Ascending aorta (tissue), 2 donors: ENCODE results near the gene PRMT2. TPM values are rescaled to one million over a fixed set of nuclear protein-coding genes. Genes with fewer than 3 reads are reported as not detected.

Experiments
- DNase-seq, 2 donors: peaks; one replicate each; pipeline ENCODE4 v3.0.0-alpha.2; 2019; ENCODE audit warnings: low spot score in 2 of 2
- H3K27ac ChIP-seq, 2 donors: fragments of 200-600 bp; sonication (generic); one replicate each; pipeline ENCODE4 v1.5.1; 2016 to 2017; ENCODE audit warnings: mild to moderate bottlenecking in 1 of 2
- H3K27me3 ChIP-seq: fragments of 200-600 bp; sonication (generic); one replicate; pipeline ENCODE4 v1.5.1; 2017
- H3K36me3 ChIP-seq, 2 donors: fragments of 200-600 bp; sonication (generic); one replicate each; pipeline ENCODE4 v1.5.1; 2016
- H3K4me1 ChIP-seq, 2 donors: fragments of 200-600 bp; sonication (generic); one replicate each; pipeline ENCODE4 v1.5.1; 2016 to 2017; ENCODE audit warnings: mild to moderate bottlenecking in 1 of 2
- H3K4me3 ChIP-seq, 2 donors: fragments of 200-600 bp; sonication (generic); one replicate each; pipeline ENCODE4 v1.5.1; 2016 to 2017; ENCODE audit warnings: mild to moderate bottlenecking in 1 of 2
- H3K9me3 ChIP-seq, 2 donors: fragments of 200-600 bp; sonication (generic); one replicate each; pipeline ENCODE4 v1.5.1; 2016
- intact Hi-C: fragments of 100-400 bp; cut with DNase I; formaldehyde crosslinking; loops from one replicate; pipeline ENCODE4 v1.15.1; 2023
- total RNA-seq: library from RNA; depleted of rRNA; stranded (reverse); fragments of >200 nt; gene quantifications from one replicate; pipeline ENCODE4 v1.1.0, GENCODE V29; 2016
- TF ChIP-seq, protein P1 (sequence below), 3 experiments: fragments of 200-600 bp in 2 of 3; fragments of 450-650 bp in 1 of 3; sonication (generic) in 2 of 3; IDR thresholded peaks; one replicate each; pipeline ENCODE4 v1.5.1; 2016 to 2019; ENCODE audit warnings: antibody characterized with exemption in 3 of 3, mild to moderate bottlenecking in 1 of 3, moderate library complexity in 1 of 3

PRMT2 gene
- total RNA-seq, 1 donor from 2014 or later = 23.3 TPM

GRCh38 chr21:46610018-46610701, 25.3 kb upstream of the PRMT2 start:
- TF ChIP-seq, protein P1, sequence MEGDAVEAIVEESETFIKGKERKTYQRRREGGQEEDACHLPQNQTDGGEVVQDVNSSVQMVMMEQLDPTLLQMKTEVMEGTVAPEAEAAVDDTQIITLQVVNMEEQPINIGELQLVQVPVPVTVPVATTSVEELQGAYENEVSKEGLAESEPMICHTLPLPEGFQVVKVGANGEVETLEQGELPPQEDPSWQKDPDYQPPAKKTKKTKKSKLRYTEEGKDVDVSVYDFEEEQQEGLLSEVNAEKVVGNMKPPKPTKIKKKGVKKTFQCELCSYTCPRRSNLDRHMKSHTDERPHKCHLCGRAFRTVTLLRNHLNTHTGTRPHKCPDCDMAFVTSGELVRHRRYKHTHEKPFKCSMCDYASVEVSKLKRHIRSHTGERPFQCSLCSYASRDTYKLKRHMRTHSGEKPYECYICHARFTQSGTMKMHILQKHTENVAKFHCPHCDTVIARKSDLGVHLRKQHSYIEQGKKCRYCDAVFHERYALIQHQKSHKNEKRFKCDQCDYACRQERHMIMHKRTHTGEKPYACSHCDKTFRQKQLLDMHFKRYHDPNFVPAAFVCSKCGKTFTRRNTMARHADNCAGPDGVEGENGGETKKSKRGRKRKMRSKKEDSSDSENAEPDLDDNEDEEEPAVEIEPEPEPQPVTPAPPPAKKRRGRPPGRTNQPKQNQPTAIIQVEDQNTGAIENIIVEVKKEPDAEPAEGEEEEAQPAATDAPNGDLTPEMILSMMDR (IDR thresholded peaks at IDR 0.05) = no peak
- intact Hi-C loops = no loop called here
- Histone ChIP-seq H3K27me3 (no peaks in the 10 kb centered on the region), H3K4me1 (no peaks in the 10 kb centered on the region), H3K9me3 (peaks cover 0 to 4% of the 10 kb centered on the region in 2 donors), H3K36me3 (no peaks in the 10 kb centered on the region), H3K4me3 (no peak overlapping the region), H3K27ac (no peak overlapping the region)
- no peak for DNase-seq

DNA sequence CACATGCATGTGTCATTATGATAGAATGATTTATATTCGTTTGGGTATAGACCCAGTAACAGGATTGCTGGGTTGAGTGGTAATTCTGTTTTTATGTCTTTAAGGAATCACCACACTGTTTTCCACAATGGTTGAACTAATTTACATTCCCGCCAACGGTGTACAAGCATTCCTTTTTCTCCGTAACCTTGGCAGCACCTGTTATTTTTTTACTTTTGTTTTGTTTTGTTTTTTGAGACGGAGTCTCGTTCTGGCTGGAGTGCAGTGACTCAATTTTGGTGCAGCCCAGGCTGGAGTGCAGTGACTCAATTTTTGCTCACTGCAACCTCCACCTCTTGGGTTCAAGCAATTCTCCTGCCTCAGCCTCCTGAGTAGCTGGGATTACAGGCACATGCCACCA, 22.1 kb upstream of the PRMT2 start:
- TF ChIP-seq, protein P1 (IDR thresholded peaks at IDR 0.05) = no peak
- no peaks in the 10 kb centered on the region for H3K27me3 ChIP-seq
- H3K4me3 ChIP-seq = no peak overlapping the region
- no peak for DNase-seq
- H3K9me3 ChIP-seq = peaks cover 0 to 4% of the 10 kb centered on the region in 2 donors
- intact Hi-C loops = no loop called here
- H3K36me3 ChIP-seq = no peaks in the 10 kb centered on the region
- no peak overlapping the region for H3K27ac ChIP-seq
- no peaks in the 10 kb centered on the region for H3K4me1 ChIP-seq

DNA sequence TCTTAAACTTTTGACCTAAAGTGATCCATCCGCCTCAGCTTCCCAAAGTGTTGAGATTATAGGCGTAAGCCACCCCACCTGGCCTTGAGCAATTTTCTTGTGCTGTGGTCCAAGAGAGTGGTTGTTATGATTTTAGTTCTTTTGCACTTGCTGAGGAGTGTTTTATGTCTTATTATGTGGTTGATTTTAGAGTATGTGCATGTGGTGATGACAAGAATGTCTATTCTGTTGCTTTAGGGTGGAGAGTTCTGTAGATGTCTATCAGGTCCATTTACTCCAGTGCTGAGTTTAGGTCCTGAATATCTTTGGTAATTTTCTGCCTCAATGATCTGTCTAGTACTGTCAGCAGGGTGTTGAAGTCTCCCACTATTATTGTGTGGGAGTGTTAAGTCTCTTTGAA, 19.4 kb upstream of the PRMT2 start:
- Histone ChIP-seq H3K4me1 (no peaks in the 10 kb centered on the region), H3K27ac (no peak overlapping the region), H3K36me3 (no peaks in the 10 kb centered on the region), H3K9me3 (no peaks in the 10 kb centered on the region), H3K27me3 (no peaks in the 10 kb centered on the region), H3K4me3 (no peak overlapping the region)
- TF ChIP-seq, protein P1 (IDR thresholded peaks at IDR 0.05) = no peak
- no peak for DNase-seq
- intact Hi-C loops = no loop called here

- H3K4me1 ChIP-seq = peaks cover 0 to 1% of the 10 kb centered on the region in 2 donors
- intact Hi-C loops = no loop called here
- TF ChIP-seq, protein P1 (IDR thresholded peaks at IDR 0.05) = no peak
- H3K36me3 ChIP-seq = no peaks in the 10 kb centered on the region
- no peak overlapping the region for H3K27ac ChIP-seq
- DNase-seq = no peak
- H3K4me3 ChIP-seq = no peak overlapping the region
- no peaks in the 10 kb centered on the region for H3K9me3 ChIP-seq
- no peaks in the 10 kb centered on the region for H3K27me3 ChIP-seq
Observed at GRCh38 chr21:46616656-46617055, 18.8 kb upstream of the PRMT2 start.

DNA sequence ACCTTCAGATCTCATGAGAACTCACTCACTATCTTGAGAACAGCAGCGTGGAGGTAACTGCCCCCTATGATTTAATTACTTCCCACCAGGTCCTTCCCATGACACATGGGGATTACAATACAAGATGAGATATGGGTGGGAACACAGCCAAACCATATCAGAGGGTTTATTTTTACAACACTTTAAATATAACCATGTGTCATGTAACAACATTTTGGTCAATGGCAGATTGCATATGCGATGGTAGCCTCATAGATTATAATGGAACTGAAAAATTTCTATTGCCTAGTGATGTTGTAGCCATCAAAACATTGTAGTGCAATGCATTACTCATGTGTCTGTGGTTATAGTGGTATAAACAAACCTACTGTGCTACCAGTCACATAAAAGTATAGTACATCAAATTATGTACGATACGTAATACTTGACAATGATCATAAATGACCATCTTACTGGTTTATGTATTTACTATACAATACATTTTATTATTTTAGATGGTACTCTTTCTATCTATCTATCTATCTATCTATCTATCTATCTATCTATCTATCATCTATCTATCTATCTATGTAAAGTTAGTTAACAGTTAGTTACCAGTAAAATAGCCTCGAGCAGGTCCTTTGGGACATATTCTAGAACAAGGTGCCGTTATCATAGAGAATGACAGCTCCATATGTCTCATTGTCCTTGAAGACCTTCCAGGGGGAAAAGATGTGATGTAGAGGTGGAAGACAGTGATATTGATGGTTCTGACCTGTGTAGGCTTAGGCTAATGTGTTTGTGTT, 18.0 kb upstream of the PRMT2 start:
- intact Hi-C loops = no loop called here
- Histone ChIP-seq H3K4me1 (peaks cover 4 to 6% of the 10 kb centered on the region in 2 donors), H3K27ac (no peak overlapping the region), H3K27me3 (no peaks in the 10 kb centered on the region), H3K36me3 (no peaks in the 10 kb centered on the region), H3K9me3 (no peaks in the 10 kb centered on the region), H3K4me3 (no peak overlapping the region)
- DNase-seq = no peak
- TF ChIP-seq, protein P1 (IDR thresholded peaks at IDR 0.05) = no peak
